GM21447 (cell line): ENCODE measurements around the gene BACH2.
"Not testable (repeated sequence)": the region's sequence is repeated elsewhere in the genome, so short reads cannot be mapped to it uniquely, and the experiment has no call there.

Experiments
- ATAC-seq: cut with Tn5 transposase; IDR thresholded peaks from one replicate; pipeline ENCODE4 v1.9.1; 2021; ENCODE audit not compliant: unreplicated experiment

Gene BACH2

GRCh38 chr6:90186637-90187371 lies 109.8 kb downstream of the BACH2 start:
- no peak for ATAC-seq

GRCh38 chr6:90186026-90186425 lies 110.6 kb downstream of the BACH2 start:
- ATAC-seq = no peak

GRCh38 chr6:90184334-90185298 lies 112.0 kb downstream of the BACH2 start:
- no peak for ATAC-seq

- no peak for ATAC-seq
Observed at GRCh38 chr6:90183587-90184333, 112.9 kb downstream of the BACH2 start.

DNA sequence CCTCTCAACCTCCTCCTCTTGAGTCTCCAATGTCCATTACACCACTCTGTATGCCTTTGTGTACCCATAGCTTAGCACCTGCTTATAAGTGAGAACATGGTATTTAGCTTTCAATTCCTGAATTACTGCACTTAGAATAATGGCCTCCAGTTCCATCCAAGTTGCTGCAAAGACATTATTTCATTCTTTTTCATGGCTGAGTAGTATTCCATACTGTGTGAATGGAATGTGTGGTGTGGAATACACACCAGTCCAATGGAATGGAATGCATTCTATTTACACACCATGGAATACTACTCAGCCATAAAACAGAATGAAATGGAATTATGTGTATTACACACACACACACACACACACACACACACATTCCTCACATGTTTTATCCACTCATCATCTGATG lies 116.1 kb downstream of the BACH2 start:
- ATAC-seq = no peak

GRCh38 chr6:90179190-90180169 lies 117.2 kb downstream of the BACH2 start:
- ATAC-seq = no peak

- no peak for ATAC-seq
Observed at GRCh38 chr6:90178384-90178855, 118.2 kb downstream of the BACH2 start.

- ATAC-seq = no peak
Observed at GRCh38 chr6:90177544-90178383, 118.9 kb downstream of the BACH2 start.

GRCh38 chr6:90175627-90176538 lies 120.8 kb downstream of the BACH2 start:
- ATAC-seq = no peak

GRCh38 chr6:90173262-90173925 lies 123.2 kb downstream of the BACH2 start:
- no peak for ATAC-seq

- ATAC-seq = no peak
Observed at GRCh38 chr6:90170601-90171000, 126.0 kb downstream of the BACH2 start.

DNA sequence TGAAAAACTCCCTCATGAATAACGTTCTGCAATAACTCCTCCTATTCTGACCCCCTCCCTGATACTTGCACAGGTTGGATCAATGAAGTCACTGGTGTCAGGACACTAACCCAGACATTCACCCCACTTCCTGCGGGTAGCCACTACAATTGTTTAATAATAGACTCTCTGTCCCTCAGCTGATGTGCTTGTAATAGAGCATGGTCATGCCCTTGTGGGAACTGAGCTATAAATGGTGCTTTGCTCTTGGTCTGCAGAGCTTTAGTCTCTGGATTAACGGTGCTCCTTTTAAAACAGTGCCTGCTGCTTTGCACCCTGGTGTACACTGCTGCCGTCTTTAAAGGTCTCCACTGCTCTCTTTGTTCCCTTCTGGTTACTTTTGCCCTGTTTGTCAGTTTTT lies 127.3 kb downstream of the BACH2 start:
- ATAC-seq = no peak

GRCh38 chr6:90168693-90169131 lies 127.9 kb downstream of the BACH2 start:
- no peak for ATAC-seq

GRCh38 chr6:90167514-90168379 lies 128.9 kb downstream of the BACH2 start:
- ATAC-seq = no peak

DNA sequence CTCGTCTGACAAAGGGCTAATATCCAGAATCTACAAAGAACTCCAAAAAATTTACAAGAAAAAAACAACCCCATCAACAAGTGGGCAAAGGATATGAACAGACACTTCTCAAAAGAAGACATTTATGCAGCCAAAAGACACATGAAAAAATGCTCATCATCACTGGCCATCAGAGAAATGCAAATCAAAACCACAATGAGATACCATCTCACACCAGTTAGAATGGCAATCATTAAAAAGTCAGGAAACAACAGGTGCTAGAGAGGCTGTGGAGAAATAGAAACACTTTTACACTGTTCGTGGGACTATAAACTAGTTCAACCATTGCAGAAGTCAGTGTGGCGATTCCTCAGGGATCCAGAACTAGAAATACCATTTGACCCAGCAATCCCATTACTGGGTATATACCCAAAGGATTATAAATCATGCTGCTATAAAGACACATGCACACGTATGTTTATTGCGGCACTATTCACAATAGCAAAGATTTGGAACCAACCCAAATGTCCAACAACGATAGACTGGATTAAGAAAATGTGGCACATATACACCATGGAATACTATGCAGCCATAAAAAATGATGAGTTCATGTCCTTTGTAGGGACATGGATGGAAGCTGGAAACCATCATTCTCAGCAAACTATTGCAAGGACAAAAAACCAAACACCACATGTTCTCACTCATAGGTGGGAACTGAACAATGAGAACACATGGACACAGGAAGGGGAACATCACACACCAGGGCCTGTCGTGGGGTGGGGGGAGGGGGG lies 130.3 kb downstream of the BACH2 start:
- ATAC-seq = not testable (repeated sequence)
